Measurements from ENCODE around the gene CD207.
"Not testable (repeated sequence)": the region's sequence is repeated elsewhere in the genome, so short reads cannot be mapped to it uniquely, and the experiment has no call there.

The CD207 gene

GRCh38 chr2:70828914-70829824, 6.4 kb downstream of the CD207 start:
- DNase-seq, result no peak

- DNase-seq, result no peak
These were observed 7.5 kb downstream of the CD207 start for GRCh38 chr2:70828115-70828514.

GRCh38 chr2:70827388-70827787, 8.2 kb downstream of the CD207 start:
- no peak for DNase-seq

GRCh38 chr2:70826696-70827350, 8.8 kb downstream of the CD207 start:
- DNase-seq, result no peak

- no peak for DNase-seq
These were observed 12.4 kb downstream of the CD207 start for GRCh38 chr2:70823249-70823648.

GRCh38 chr2:70822843-70823242, 12.8 kb downstream of the CD207 start:
- DNase-seq, result no peak

GRCh38 chr2:70820499-70820898, 15.1 kb downstream of the CD207 start, which contains the start of gene CLEC4F:
CLEC4F (minus strand) TSS chr2:70820599; CDS start chr2:70820523, 76 bp downstream.
- no peak for DNase-seq

GRCh38 chr2:70817284-70817954, 18.2 kb downstream of the CD207 start:
- no peak for DNase-seq

- DNase-seq, result no peak
These were observed 18.9 kb downstream of the CD207 start for GRCh38 chr2:70816726-70817125.

GRCh38 chr2:70808983-70809958, 26.3 kb downstream of the CD207 start:
- DNase-seq, result no peak

GRCh38 chr2:70807828-70808118, 27.8 kb downstream of the CD207 start:
- DNase-seq, result no peak

GRCh38 chr2:70807102-70807827, 28.4 kb downstream of the CD207 start:
- no peak for DNase-seq

GRCh38 chr2:70806620-70807019, 29.0 kb downstream of the CD207 start:
- no peak for DNase-seq

- peak; percentile 78 for DNase-seq
These were observed 29.6 kb downstream of the CD207 start for GRCh38 chr2:70806013-70806412.

- no peak for DNase-seq
These were observed 33.9 kb downstream of the CD207 start for GRCh38 chr2:70801607-70802263.

- DNase-seq, result no peak
These were observed 35.9 kb downstream of the CD207 start for GRCh38 chr2:70799706-70800105.

GRCh38 chr2:70797996-70798395, 37.6 kb downstream of the CD207 start:
- DNase-seq, result not testable (repeated sequence)

GRCh38 chr2:70797506-70797905, 38.1 kb downstream of the CD207 start:
- DNase-seq, result no peak

- no peak for DNase-seq
These were observed 39.4 kb downstream of the CD207 start for GRCh38 chr2:70796262-70796661.

- DNase-seq, result no peak
These were observed 40.2 kb downstream of the CD207 start for GRCh38 chr2:70795164-70795995.
